Measurements from ENCODE around the gene PRF1.

The PRF1 gene

GRCh38 chr10:70557876-70558275 is 44.7 kb downstream of the PRF1 start:
- DNase-seq, result no peak

- DNase-seq, result no peak
These were observed 45.3 kb downstream of the PRF1 start for GRCh38 chr10:70557086-70557845.

- no peak for DNase-seq
These were observed 47.2 kb downstream of the PRF1 start for GRCh38 chr10:70555371-70555770.

- no peak for DNase-seq
These were observed 50.0 kb downstream of the PRF1 start for GRCh38 chr10:70552586-70552985.

- no peak for DNase-seq
These were observed 50.5 kb downstream of the PRF1 start for GRCh38 chr10:70551971-70552422.

GRCh38 chr10:70551466-70551865 is 51.1 kb downstream of the PRF1 start:
- DNase-seq, result no peak

DNA sequence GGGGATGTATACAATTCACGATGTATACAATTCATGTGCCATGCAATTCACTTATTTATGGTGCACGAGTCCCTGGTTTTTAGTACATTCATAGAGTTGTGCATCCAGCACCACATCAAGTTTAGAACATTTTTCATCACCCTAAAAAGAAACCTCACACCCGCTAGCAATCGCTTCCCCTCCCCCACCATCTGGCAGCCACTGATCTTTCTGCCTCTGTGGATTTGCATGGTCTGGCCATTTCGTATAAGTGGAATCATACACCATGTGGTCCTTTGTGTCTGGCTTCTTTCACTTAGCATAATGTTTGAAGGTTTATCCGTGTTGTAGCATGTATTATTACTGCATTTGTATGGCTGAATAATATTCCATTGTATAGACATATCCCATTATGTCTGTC is 52.1 kb downstream of the PRF1 start:
- no peak for DNase-seq

DNA sequence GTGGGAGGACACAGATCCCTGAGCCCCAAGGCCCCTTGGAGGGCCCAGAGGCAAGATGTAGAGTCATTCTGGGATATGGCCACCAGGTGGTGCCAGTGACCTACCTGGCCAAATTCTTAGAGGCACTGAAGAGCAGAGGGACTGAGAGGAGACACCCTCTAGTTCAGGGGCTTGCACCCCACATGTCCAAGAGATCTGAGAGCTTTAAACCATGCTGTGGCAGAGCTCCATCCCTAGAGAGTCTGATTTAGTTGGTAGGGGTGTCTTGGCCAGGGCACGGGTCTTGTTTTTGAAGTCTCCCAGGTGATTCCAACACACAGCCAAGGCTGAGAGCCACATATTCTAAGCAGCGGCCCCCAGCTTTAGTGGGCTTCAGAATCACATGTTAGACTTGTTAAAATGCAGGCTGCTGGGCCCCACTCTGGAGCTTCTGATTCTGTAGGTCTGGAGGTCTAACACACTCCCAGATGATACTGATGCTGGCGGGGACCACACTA is 52.5 kb downstream of the PRF1 start:
- DNase-seq, result no peak

DNA sequence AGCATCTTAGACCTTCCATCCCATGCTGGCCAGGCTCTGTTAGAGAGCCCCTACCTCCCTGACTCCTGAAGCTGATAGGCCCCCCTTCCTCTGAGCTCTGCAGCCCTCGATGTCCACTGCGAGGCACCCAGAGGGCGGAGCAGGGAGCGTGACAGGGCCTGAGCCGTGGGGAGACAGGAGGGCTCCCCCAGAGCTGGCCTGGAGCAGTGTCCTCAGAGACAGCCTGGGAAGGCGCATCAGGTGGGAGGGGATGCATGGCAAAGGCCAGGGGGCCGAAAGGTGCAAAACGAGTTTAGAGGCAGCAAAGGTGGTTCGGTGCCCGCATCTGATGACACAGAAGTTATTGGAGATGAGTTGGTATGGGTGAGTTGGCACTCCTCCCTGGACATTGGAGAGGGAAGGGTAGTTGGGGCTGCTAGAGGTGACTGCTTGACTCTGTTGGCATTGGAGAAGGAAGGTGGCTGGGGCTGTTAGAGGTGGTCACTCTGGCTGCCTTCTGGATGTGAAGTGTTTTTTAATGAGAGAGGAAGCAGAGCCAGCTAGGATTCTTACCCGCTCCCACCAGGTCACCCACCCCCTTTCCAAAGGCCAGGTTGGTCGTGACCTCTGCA is 53.1 kb downstream of the PRF1 start:
- no peak for DNase-seq

Measured in NCI-H2029 (cell line).